Thymus (tissue), 11 donors: ENCODE results near the gene NLGN1. TPM values are rescaled to one million over a fixed set of nuclear protein-coding genes. Genes with fewer than 3 reads are reported as not detected.

ENCODE experiments used
- DNase-seq, 9 donors: peaks; one replicate each; pipeline ENCODE4 v3.0.0-alpha.2; 2013; ENCODE audit warnings: low spot score in 9 of 9, low read depth in 6 of 9, missing footprints in 1 of 9
- H3K27ac ChIP-seq, 2 donors: one replicate each; pipeline ENCODE4 v1.5.1; 2013; ENCODE audit warnings: control low read depth in 1 of 2, low read depth in 1 of 2, low read length in 1 of 2, mild to moderate bottlenecking in 1 of 2, moderate library complexity in 1 of 2
- H3K27me3 ChIP-seq, 2 donors: one replicate each; pipeline ENCODE4 v1.5.1; 2013; ENCODE audit warnings: low read length in 1 of 2; ENCODE audit not compliant: control insufficient read depth in 2 of 2, insufficient read depth in 1 of 2
- H3K36me3 ChIP-seq, 2 donors: one replicate each; pipeline ENCODE4 v1.5.1; 2013; ENCODE audit warnings: low read length in 1 of 2, mild to moderate bottlenecking in 1 of 2, moderate library complexity in 1 of 2; ENCODE audit not compliant: control insufficient read depth in 2 of 2, insufficient read depth in 2 of 2
- H3K4me1 ChIP-seq, 2 donors: one replicate each; pipeline ENCODE4 v1.5.1; 2013; ENCODE audit warnings: low read length in 2 of 2; ENCODE audit not compliant: control insufficient read depth in 2 of 2, insufficient read depth in 2 of 2
- H3K4me3 ChIP-seq, 2 donors: one replicate each; pipeline ENCODE4 v1.5.1; 2013; ENCODE audit warnings: low read length in 2 of 2, control low read depth in 1 of 2, mild to moderate bottlenecking in 1 of 2
- H3K9me3 ChIP-seq, 2 donors: one replicate each; pipeline ENCODE4 v1.5.1; 2013; ENCODE audit warnings: low read length in 1 of 2, mild to moderate bottlenecking in 1 of 2; ENCODE audit not compliant: control insufficient read depth in 2 of 2, insufficient read depth in 1 of 2
- WGBS: extraction: QIAGEN DNeasy Blood & Tissue Kit; methylation state at CpG from one replicate; pipeline ENCODE4 v1.1.7; 2013; 5-methylcytosine and 5-hydroxymethylcytosine counted together
- polyA plus RNA-seq: library from polyadenylated mRNA; stranded (reverse); fragments of 200-250 nt; gene quantifications from one replicate; pipeline ENCODE4 v1.2.3, GENCODE V29; 2013
- total RNA-seq: library from RNA; stranded (reverse); fragments of 120-200 nt; gene quantifications from one replicate; pipeline ENCODE4 v1.2.4, GENCODE V29; 2013
- donor health status: healthy.

Gene NLGN1
- total and polyA plus RNA-seq, 2 donors = 0.16 to 0.90 TPM

DNA sequence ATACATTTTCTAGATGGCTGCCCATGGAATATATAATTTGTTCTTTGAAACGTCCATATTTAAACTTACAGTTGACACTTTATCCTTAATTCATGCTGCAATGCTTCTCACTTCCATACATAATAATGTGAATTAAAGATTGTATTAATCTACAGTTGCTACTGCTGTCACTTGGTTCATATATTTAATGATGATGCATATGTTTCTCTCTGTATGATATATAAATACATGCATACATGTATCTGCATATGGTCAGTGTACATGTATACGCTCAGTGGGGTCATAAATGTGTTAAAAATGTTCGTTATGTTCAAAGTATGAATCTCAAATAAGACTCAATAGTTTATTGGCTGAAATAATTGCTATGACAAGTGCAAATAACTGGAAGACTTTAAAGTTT, 382.5 kb downstream of the NLGN1 start:
- 92% methylated on average over 3 of the region's 3 CpGs for WGBS
- no peaks in the 10 kb centered on the region for H3K27me3 ChIP-seq
- H3K4me1 ChIP-seq = no peaks in the 10 kb centered on the region
- H3K27ac ChIP-seq = no peak overlapping the region
- H3K36me3 ChIP-seq = no peaks in the 10 kb centered on the region
- H3K9me3 ChIP-seq = no peaks in the 10 kb centered on the region
- DNase-seq = no peak
- H3K4me3 ChIP-seq = no peak overlapping the region

DNA sequence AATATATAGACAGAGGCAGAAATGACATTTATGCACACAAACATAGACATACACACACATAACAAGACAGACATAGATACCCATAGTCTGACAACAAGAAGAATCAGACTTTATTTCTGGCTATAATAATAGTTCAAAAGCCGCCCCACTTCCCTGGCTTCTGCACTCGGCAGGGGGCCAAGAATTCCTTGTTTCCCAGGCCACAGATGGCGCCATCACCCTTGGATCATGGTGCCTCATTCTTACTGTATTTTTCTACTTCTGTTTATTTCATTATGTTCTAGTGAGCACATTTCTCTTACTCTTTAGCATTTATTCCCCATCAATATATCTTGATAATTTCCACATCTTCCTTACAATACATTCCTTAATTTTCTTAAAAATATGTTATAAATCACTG, 387.5 kb downstream of the NLGN1 start:
- H3K27me3 ChIP-seq = no peaks in the 10 kb centered on the region
- H3K36me3 ChIP-seq = no peaks in the 10 kb centered on the region
- WGBS = 95% methylated on average over 3 of the region's 3 CpGs
- DNase-seq = no peak
- no peak overlapping the region for H3K27ac ChIP-seq
- no peaks in the 10 kb centered on the region for H3K9me3 ChIP-seq
- H3K4me1 ChIP-seq = no peaks in the 10 kb centered on the region
- H3K4me3 ChIP-seq = no peak overlapping the region

DNA sequence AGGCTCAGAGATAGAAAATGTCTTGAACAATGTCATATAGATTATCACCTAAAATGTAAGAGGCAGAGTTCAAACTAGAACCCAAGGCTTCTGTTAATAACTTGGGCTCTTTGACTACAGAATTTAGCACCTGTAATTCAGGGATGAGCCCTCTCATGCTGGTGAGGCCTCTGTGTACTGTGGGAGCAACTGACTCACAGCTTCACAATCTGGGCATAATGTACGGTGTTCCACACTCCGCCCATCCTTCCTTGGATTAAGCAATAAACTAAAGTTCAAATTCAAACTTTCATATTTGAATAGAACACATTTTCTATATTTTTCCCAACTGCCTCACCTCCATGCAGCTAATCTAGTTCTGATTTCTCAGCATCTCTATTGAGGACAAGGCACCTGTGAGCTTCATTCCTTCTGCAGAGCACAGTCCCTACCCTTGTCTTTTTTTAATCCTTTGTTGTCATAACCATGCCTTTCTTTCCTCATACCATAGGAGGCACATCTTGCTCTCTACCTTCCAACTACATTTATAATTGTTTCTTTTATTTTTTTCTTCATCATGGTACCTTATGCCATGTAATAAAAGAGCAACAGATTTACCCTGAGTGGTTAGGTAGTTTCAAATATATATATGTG, 392.1 kb downstream of the NLGN1 start:
- no peak for DNase-seq
- H3K27me3 ChIP-seq = no peaks in the 10 kb centered on the region
- 98% methylated on average over 2 of the region's 2 CpGs for WGBS
- no peak overlapping the region for H3K4me3 ChIP-seq
- no peaks in the 10 kb centered on the region for H3K9me3 ChIP-seq
- H3K27ac ChIP-seq = no peak overlapping the region
- no peaks in the 10 kb centered on the region for H3K36me3 ChIP-seq
- no peaks in the 10 kb centered on the region for H3K4me1 ChIP-seq

DNA sequence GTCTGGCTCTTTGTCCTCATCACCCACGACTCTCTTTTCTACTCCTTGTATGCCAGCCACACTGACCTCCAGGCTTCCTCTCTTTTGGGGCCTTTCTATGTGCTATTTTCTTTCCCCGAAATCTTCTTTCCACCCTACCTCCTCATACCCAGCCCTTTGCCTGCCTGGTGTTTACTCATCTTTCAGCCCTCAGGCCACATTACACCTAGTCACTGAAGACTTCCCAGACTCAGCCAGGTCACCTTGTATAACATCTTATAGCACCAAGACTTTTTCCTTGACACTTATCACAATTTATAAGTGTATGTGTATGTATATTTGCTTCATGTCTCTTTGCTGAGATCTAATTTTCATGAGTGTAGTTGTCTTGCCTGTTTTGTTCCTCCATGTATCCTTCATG, 396.4 kb downstream of the NLGN1 start:
- Histone ChIP-seq H3K27me3 (no peaks in the 10 kb centered on the region), H3K9me3 (no peaks in the 10 kb centered on the region), H3K4me3 (no peak overlapping the region), H3K27ac (no peak overlapping the region), H3K4me1 (no peaks in the 10 kb centered on the region), H3K36me3 (no peaks in the 10 kb centered on the region)
- 90% methylated on average over 2 of the region's 2 CpGs for WGBS
- DNase-seq = no peak

DNA sequence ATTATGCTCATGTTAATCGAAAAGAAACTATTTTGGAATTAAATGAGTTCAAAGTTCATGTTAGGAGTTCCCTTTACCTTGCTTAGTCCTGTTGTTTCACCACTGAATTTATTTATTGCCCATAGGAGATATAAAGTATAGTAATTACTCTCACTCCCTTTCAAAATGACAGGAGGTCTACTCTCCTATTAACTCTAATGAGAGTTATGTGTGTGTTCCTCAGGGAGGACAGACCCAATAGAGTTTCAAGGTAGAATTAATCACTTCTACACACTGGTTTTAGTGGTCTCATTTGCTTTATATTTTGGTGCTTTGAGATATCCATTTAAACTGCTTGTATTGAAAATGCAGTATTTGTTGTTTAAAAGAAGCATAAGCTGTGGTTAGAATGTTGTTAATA, 398.9 kb downstream of the NLGN1 start:
- H3K27ac ChIP-seq = no peak overlapping the region
- no peak overlapping the region for H3K4me3 ChIP-seq
- H3K36me3 ChIP-seq = no peaks in the 10 kb centered on the region
- no peak for DNase-seq
- H3K4me1 ChIP-seq = no peaks in the 10 kb centered on the region
- H3K9me3 ChIP-seq = no peaks in the 10 kb centered on the region
- H3K27me3 ChIP-seq = no peaks in the 10 kb centered on the region
- 92% methylated on average over 1 of the region's 1 CpG for WGBS

DNA sequence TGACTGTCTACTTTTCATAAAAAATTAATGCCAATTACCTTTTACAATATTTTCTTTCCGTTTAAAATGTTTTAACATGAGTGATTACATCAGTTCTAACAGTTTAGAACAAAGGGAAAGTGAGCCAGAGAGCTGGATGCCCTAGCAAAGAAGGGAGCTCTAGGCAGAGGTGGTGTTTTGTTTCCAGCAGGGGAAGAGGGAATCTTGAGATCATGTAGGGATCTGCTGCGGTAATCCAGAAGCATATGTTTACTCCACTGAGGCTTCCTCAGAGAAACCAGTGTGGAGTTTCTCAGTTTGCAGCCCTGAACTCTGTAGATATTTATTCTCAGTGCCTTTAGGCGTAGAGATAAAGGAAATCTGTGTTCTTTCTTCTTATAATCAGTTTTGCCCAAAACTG, 399.3 kb downstream of the NLGN1 start:
- H3K4me3 ChIP-seq = no peak overlapping the region
- H3K4me1 ChIP-seq = no peaks in the 10 kb centered on the region
- WGBS = 77% methylated on average over 3 of the region's 3 CpGs
- DNase-seq = no peak
- no peaks in the 10 kb centered on the region for H3K27me3 ChIP-seq
- H3K9me3 ChIP-seq = no peaks in the 10 kb centered on the region
- no peak overlapping the region for H3K27ac ChIP-seq
- no peaks in the 10 kb centered on the region for H3K36me3 ChIP-seq

DNA sequence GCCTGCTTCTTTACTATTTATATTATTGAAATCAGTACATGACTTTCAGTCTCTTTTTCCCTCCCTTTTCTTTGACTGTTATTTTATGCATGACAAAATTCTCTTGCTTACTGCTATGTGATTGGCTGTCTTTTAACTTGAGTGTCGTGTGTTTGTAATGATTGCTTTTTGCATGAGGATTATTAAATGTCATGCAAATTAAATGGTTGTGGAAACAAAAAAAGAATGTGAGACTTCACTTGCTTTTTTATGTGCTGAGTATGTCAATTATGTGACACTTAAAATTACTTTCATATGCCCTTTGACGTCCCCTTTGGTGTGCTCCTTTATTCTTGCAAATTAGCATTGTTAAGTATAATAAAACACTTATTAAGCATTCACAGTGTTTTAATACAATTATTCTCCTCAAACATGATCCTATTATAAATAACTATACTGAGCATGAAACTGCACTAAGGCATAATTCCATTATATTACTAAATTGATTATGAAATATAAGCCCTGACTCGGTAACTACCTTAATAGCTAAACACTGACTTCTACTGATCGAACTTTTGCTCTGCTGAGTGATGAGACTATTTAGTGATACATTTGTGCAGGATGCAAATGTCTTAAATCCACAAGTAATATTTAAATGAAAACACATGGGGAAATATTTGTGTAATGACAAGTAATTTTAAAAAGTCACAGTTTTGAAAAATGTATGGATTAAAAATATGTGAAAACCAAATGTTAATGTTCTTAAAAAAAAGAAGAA, 401.7 kb downstream of the NLGN1 start:
- Histone ChIP-seq H3K4me3 (no peak overlapping the region), H3K36me3 (no peaks in the 10 kb centered on the region), H3K4me1 (no peaks in the 10 kb centered on the region), H3K27me3 (no peaks in the 10 kb centered on the region), H3K27ac (no peak overlapping the region), H3K9me3 (no peaks in the 10 kb centered on the region)
- WGBS = 92% methylated on average over 4 of the region's 4 CpGs
- DNase-seq = no peak

DNA sequence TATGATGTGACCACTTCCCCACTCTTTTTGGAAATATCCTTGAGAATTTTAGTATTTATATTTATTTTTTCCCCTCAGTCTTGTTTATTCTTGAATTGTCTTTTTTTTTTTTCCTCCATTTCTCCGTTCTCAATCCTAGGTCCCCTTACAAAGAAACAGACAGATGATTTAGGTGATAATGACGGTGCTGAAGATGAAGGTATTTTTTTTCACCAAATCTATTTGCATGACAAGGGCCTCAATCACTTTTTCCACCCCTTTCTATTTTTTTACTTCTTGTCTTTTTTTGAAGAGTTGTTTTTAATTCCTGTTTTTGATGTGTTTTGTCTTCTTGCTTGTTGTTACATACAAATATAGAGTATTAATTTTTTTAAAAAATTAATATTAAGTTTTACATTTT, 402.6 kb downstream of the NLGN1 start:
- Histone ChIP-seq H3K4me3 (no peak overlapping the region), H3K36me3 (no peaks in the 10 kb centered on the region), H3K9me3 (no peaks in the 10 kb centered on the region), H3K27me3 (no peaks in the 10 kb centered on the region), H3K4me1 (no peaks in the 10 kb centered on the region), H3K27ac (no peak overlapping the region)
- WGBS = 91% methylated on average over 2 of the region's 2 CpGs
- no peak for DNase-seq

DNA sequence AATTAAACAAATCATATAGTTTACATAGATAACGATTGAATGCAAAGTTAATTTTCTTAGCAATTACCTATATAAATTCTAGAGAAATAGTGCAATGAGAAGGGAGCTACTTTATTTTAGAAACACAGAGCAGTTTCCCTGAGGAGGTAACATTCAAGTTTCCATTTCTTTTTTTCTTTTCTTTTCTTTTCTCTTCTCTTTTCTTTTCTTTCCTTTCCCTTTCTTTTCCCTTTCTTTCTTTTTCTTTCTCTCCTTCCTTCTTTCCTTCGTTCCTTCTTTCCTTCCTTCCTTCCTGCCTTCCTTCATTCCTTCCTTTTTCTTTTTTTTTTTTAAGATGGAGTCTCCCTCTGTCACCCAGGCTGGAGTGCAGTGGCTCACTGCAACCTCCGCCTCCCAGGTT, 417.3 kb downstream of the NLGN1 start:
- DNase-seq = no peak
- H3K4me3 ChIP-seq = no peak overlapping the region

More for the DNA sequence above, 417.3 kb downstream of the NLGN1 start:
- Histone ChIP-seq H3K36me3 (no peaks in the 10 kb centered on the region), H3K9me3 (no peaks in the 10 kb centered on the region), H3K27ac (no peak overlapping the region), H3K27me3 (no peaks in the 10 kb centered on the region), H3K4me1 (no peaks in the 10 kb centered on the region)
- 90% methylated on average over 3 of the region's 3 CpGs for WGBS
